Dedifferentiated amniotic fluid mesenchymal stem cell (primary cell): ENCODE results near the gene TRIM15.
"Not testable (repeated sequence)": the region's sequence is repeated elsewhere in the genome, so short reads cannot be mapped to it uniquely, and the experiment has no call there.

ENCODE experiments used
- DNase-seq: peaks from one replicate; pipeline ENCODE4 v3.0.0-alpha.2; 2016; ENCODE audit errors: extremely low spot score

Gene TRIM15

GRCh38 chr6:30163090-30163917 is at the start of gene TRIM15:
TSS of gene TRIM15 (plus strand) at chr6:30163546. CDS start at chr6:30163685, 139 bp downstream.
- DNase-seq: no peak

GRCh38 chr6:30113841-30114240 is 49.5 kb upstream of the TRIM15 start:
- DNase-seq: no peak

- no peak for DNase-seq
These were observed 46.6 kb upstream of the TRIM15 start for GRCh38 chr6:30116724-30117123.

- not testable (repeated sequence) for DNase-seq
These were observed 44.7 kb upstream of the TRIM15 start for GRCh38 chr6:30118691-30119090.

- DNase-seq: no peak
These were observed 41.6 kb upstream of the TRIM15 start for GRCh38 chr6:30121446-30122366.

- DNase-seq: no peak
These were observed 40.8 kb upstream of the TRIM15 start for GRCh38 chr6:30122515-30122914.

GRCh38 chr6:30127238-30128093 is 35.9 kb upstream of the TRIM15 start:
- DNase-seq: no peak

GRCh38 chr6:30129265-30130178 is 33.8 kb upstream of the TRIM15 start:
- DNase-seq: no peak

- no peak for DNase-seq
These were observed 33.1 kb upstream of the TRIM15 start for GRCh38 chr6:30130179-30130679.

GRCh38 chr6:30130887-30131862 is 32.2 kb upstream of the TRIM15 start:
- peak; percentile 81 for DNase-seq

- DNase-seq: no peak
These were observed 31.3 kb upstream of the TRIM15 start for GRCh38 chr6:30131947-30132497.

- no peak for DNase-seq
These were observed 28.2 kb upstream of the TRIM15 start for GRCh38 chr6:30135147-30135546.

- DNase-seq: no peak
These were observed 27.6 kb upstream of the TRIM15 start, which contains the start of gene TRIM40 for GRCh38 chr6:30135757-30136156. TSS of gene TRIM40 (plus strand) at chr6:30136140. CDS start at chr6:30137037, 897 bp downstream.

- DNase-seq: no peak
These were observed 26.6 kb upstream of the TRIM15 start for GRCh38 chr6:30136570-30137286.

GRCh38 chr6:30140240-30140639 is 23.1 kb upstream of the TRIM15 start:
- DNase-seq: not testable (repeated sequence)

- DNase-seq: no peak
These were observed 20.7 kb upstream of the TRIM15 start for GRCh38 chr6:30142665-30143064.

- DNase-seq: no peak
These were observed 19.6 kb upstream of the TRIM15 start for GRCh38 chr6:30143780-30144179.

GRCh38 chr6:30144811-30145210 is 18.5 kb upstream of the TRIM15 start:
- no peak for DNase-seq
